Stimulated activated CD4-positive, alpha-beta T cell treated with anti-CD3 and anti-CD28 coated beads, Interleukin-2, amount 100 ng/mL, for 4 hours (primary cell): Measurements from ENCODE around the gene MTRFR.
"Not testable (repeated sequence)": the region's sequence is repeated elsewhere in the genome, so short reads cannot be mapped to it uniquely, and the experiment has no call there.

Experiments
- DNase-seq: peaks from one replicate; pipeline ENCODE4 v3.0.0-alpha.2; 2020; ENCODE audit warnings: low read depth

The MTRFR gene

GRCh38 chr12:123248996-123249741 is 15.9 kb downstream of the MTRFR start:
- not testable (repeated sequence) for DNase-seq

DNA sequence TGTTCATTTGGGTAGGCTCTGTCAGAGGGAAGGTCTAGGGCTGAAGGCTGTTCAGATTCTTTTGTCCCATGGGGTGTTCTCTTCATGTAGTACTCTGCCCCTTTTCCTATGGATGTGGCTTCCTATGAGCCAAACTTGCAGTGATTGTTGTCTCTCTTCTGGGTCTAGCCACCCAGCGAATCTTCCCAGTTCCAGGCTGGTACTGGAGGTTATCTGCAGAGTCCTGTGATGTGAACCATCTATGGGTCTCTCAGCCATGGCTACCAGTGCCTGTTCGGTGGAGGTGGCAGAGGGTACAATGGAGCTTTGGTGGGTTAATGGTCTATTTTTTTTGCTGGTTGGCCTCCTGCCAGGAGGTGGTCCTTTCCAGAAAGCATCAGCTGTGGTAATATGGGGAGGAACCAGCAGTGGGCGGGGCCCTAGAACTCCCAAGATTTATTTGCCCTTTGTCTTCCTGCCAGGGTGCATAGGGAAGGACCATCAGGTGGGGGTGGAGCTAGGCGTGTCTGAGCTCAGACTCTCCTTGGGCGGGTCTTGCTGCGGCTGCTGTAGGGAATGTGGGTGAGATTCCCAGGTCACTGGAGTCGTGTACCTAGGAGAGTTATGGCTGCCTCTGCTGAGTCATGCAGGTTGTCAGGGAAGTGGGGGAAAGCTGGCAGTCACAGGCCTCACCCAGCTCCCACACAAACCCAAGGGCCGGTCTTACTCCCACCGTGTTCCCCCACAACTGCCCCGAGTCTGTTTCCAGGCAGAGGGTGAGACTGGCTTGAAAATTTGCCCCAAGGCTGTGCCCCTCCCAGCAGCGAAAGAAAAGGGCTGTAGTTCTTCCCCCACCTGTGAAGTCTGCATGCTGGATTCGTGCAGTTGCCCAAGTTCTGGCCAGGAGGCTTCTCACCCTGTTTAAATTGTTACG is 17.5 kb downstream of the MTRFR start:
- no peak for DNase-seq

DNA sequence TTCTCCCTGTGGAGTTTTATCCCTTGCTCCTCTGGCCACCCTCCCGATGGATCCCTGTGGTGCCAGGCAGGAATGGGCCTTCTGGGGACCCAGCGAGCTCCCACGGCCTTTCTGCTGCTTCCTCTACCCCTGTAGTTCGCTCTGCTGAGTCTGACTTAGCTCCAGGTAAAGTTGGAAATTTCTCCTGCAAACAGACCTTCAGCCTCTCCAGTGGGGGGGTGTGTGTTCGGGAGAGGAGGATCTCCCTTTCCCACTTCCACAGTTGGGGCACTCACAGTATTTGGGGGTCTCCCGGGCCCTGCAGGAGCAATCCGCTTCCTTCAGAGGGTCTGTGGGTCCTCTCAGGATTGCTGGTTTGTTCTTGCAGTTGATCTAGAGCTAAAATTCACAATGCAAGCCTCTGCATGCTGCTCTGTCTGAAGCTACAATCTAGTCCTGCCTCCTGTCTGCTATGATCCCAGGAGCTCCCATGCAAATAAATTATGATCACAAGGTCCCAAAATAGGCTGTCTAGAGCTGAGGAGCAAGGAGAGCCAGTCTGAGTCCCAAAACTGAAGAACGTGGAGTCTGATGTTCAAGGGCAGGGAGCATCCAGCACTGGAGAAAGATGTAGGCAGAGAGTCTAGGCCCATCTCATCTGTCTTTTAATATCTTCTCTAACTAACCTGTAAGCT is 18.3 kb downstream of the MTRFR start:
- no peak for DNase-seq

DNA sequence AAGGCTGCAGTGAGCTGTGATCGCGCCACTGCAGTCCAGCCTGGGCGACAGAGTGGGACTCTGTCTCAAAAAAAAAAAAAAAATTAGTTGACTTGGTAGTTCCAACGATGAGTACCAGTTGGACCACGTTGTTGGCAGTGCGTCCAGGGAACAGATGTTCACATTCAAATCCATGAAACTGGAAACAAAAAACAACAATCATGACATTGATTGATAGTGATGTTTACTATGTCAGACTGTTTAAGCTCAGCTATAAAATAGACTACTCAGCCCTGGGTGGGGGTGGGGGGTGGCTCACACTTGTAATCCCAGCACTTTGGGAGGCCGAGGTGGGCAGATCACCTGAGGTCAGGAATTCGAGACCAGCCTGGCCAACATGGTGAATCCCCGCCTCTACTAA is 19.1 kb downstream of the MTRFR start:
- not testable (repeated sequence) for DNase-seq

DNA sequence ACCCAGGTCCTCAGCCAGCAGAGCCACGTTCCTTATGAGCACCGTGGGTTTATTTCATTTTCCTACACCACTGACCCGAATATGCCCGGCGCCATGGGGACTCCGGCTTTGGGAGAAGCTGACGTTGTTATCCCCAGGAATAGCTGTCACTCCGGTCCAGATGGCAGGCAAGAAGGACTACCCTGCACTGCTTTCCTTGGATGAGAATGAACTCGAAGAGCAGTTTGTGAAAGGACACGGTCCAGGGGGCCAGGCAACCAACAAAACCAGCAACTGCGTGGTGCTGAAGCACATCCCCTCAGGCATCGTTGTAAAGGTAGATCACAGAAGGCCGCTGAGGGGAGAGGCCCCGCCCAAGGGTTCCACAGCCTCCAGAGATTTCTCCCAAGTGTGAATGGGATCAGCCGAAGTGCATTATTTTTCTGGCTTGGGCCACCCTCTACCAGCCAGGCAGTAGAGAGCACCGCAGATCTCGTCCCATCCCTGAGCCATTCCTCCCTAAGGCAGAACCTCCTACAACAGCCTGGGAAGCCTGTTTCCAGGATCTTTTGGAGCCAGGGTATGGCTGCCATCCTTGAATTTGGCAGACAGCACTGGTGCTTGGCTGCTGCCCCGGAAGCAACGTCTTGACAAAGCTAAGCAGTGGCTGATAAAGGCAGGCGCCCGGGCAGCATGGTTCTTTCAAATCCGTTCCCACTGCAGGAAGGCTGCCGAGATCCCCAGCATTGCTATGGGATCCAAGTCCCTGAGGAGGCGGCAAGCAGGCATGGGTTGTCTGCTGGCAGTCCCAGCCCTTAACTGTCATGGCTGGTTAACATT is 20.6 kb downstream of the MTRFR start:
- no peak for DNase-seq

- DNase-seq = no peak
These were observed 21.7 kb downstream of the MTRFR start for GRCh38 chr12:123254853-123255446.

- DNase-seq = no peak
These were observed 25.4 kb downstream of the MTRFR start for GRCh38 chr12:123258593-123258992.

DNA sequence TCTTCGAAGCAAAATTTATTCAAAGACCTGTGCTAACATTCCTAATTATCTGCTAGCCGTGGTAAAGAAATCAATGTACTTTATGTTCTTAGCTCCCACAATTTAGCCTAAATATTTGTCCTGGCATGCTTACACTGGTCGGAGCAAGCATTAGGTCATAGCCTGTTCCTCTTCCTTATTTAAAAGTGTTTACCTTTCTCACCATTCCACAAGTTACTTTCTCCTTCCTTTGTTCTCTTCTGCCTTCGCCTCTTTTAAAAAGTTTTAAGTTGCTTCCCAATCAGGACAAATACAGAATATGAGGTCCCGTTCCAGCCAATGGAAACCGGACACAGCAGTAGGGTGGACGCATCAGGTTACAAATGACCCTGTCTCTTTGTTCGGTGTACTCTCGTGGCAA is 26.8 kb downstream of the MTRFR start:
- DNase-seq = no peak

- DNase-seq = no peak
These were observed 28.0 kb downstream of the MTRFR start for GRCh38 chr12:123261196-123261595.

DNA sequence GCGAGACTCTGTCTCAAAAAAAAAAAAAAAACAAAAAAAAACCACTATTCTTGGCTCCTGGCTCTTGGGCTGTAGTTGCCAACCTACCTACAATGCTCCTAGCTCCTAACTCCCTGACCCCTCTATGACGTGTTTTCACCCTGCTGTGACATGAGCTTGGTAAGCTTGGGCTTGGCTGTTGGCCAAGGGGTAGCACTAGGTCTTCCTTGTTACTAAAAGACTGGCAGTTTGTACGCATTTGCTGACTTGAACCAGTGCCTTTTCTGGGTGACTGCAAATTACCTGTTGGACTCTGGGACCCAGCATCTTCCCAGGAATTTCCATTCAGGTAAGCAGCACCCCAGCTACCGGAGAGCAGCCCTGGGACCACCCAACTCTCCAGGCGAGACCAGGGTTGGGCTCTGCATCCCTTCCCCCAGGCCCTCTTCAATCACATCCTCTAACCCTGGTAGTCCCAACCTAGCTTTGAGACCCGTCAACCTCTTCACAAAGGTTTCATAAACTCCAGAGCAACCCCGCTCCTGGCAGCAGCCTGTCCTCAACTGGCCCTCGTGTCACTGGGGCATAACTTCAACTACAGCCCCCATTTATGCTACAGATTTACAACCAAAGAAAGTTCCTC is 30.1 kb downstream of the MTRFR start:
- no peak for DNase-seq

- no peak for DNase-seq
These were observed 31.4 kb downstream of the MTRFR start for GRCh38 chr12:123264642-123265041.

DNA sequence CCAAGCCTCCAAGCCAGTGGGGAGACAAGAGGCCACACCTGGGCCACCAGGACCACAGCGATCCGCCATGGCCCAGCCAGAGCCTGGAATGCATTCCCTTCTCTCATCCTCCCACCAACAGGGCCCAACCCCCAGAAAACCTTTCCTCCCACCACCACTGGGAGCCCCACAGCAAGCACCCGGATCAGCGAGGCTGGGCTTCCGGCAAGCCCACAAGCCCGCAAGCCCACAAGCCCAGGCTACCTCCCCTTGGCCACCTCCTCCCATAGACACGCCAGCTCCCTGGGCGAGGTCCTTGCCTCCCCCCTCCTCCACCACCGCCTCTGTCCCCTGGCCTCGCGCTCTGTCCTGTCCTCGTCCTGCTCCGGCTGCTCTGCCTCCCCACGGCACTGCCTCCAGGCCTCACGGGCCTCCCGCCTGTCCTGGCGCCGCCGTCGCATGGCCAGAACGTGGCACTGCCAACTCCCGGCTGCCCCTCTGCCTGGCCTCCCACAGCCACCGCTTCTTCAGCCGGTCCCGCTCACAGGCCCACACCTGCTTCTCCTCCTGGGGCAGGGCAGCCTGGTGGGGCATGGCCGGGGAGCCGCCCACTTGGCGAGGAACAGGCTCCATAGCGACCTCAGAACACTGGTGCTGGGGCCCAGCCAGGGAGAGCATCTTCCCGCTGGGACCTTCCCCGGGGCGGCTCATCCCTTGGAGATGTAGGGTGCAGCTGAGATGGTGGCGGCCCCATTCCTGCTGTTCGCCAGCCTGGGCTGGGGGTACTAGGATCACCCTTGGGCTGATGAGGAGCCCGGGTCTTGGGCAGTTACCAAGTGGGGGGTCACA is 32.8 kb downstream of the MTRFR start:
- DNase-seq = no peak

DNA sequence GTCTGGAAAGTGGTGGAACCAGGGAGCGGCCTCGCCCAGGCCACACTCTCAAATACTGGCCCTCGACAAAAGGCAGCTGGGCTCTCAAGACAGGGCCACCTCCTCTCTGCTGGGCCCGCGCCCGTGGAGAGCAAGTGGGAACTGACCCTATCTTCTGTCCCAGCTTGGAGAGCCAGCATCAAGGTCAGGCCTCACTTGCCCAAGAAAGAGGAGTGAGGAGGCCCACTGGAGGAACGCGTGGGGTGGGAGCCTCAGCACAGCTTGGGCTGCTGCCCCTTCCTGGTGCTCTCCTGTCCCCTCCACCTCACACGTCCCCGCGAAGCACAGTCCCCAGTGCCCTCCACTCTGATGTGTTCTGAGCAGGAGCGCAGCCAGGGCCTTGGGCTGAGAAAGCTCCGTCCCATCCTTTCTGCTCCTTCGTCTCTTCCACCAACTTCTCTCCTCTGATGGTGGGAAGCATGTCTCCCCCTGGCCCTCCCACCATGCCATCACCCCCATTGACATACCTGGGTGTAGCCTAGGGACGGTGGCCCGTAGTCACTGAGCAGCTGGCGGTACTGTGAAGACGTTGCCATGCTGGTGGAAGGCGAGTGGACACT is 33.5 kb downstream of the MTRFR start:
- DNase-seq = no peak

DNA sequence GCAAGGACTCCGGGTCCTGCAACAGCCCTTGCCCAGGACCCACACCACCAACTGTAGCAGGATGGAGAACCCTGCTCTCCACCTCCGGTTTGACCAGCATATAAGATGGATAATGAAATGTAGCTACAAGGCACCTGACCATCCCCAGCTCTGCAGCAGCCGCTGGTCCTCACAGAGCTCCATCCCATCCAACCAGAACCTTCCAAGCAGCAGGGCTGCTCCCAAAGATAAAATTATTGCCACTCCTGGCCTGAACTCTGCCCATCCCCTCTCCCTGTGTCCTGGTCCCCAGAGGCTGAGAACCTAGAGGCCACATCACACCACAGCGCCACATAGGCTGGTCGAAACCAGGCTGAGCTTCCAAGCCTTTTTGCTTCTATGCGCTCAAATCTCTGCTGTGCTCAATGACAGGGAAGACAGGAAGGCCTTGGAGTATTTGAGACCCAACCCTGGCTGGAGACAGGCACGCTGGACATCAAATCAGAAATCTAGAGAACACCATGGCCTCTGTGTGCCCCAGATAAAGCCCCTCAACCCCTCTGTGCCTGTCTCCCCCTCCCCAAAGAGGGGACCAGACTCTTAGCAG is 34.2 kb downstream of the MTRFR start:
- no peak for DNase-seq

DNA sequence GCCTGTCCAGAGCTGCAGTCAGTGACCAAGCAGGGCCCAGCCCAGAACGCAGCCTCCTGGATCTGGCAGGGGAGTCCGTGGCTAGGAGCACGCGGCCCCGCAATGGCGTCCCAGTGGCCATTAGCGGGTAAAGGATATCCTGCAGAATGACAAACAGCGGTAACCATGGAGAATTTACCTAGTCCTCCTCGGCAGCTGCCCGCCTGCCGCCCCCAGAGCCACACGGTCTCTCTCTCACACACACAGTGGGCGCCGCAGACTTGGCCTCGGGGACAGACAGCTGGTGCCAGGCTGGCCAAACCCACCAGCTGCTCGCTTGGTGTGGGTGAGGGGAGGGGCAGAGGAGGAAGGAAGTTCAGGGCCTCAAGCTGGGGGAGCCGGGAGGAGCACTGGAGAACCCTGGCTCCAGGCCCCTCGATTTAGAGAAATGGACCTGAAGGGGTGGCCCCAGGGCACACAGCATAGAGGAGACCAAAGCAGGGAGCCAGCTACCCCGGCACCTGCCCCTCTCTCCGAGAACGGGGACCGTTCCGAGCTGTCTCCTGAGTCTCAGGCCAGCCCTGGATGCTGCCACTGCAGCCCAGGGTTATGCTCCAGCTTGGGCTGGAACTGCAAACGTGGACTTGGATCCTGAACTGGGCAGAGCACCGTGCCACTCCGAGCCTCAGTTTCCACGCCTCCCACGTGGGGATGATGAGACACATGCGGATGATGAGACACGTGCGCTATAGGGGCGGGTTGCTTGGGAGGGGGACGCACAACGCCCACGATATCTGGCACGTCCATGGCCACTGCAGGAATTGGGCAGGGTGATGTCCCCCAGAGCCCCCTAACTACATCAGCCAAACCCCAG is 35.0 kb downstream of the MTRFR start:
- DNase-seq = no peak

GRCh38 chr12:123268850-123269249 is 35.6 kb downstream of the MTRFR start:
- DNase-seq = no peak

DNA sequence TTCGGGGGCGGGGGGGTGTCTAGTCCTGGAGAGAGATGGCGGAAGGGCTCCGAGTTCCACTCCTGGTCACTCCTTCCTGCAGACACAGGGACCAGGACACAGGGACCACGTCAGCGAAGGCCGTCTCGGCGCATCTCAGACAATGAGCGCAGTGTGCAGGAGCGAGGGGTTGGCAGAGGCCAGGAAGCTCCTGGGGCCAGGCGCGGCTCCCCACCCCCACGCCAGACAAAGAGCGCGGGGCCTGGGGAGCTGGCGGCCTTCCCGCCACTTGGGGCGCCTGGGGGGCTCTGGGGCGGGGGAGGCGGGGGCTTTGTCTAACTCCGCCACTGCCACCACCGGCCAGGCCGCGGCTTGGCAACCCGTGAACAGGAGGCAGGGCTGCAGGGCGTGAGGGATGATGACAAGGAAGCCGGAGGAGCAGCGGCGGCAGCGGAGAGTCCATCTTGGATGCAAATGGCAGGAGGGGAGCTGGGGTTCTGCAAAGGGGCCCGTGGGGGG is 36.2 kb downstream of the MTRFR start:
- no peak for DNase-seq

DNA sequence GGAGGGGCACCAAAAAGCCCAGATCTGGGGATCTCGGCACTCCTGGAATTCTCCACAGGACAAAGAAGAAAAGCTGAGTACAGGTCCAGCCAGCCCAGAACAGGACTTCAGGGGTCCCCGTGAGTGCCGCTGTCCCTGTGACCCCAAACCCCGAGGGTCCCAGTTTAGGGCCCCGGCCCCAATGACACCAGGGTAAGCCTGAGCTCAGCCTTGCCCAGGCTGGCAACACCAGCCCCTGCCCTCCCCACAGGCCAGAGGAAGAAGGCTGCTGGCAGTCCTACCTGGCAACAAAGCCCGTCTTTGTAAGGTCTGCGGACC is 36.6 kb downstream of the MTRFR start:
- no peak for DNase-seq
